H9 (cell line): ENCODE measurements around the gene CST3. TPM values are rescaled to one million over a fixed set of nuclear protein-coding genes. Genes with fewer than 3 reads are reported as not detected.

Experiments used
- DNase-seq: peaks from one replicate; pipeline ENCODE4 v3.0.0-alpha.2; 2017
- H2AFZ ChIP-seq: one replicate; pipeline ENCODE4 v1.6.1; 2013; ENCODE audit warnings: mild to moderate bottlenecking, low read length, control low read depth, moderate library complexity
- H2AK5ac ChIP-seq: 2 replicates; pipeline ENCODE4 v1.6.1; 2013; ENCODE audit warnings: low read length, control low read depth, mixed read lengths; ENCODE audit not compliant: insufficient read length
- H2BK120ac ChIP-seq: one replicate; pipeline ENCODE4 v1.6.1; 2013; ENCODE audit warnings: low read depth, mild to moderate bottlenecking, low read length, control low read depth, inconsistent platforms; ENCODE audit not compliant: poor library complexity, severe bottlenecking
- H2BK12ac ChIP-seq: 2 replicates; pipeline ENCODE4 v1.6.1; 2013; ENCODE audit warnings: low read length, control low read depth, mixed read lengths, low read depth; ENCODE audit not compliant: insufficient read length
- H2BK15ac ChIP-seq: 2 replicates; pipeline ENCODE4 v1.6.1; 2013; ENCODE audit warnings: low read depth, low read length, control low read depth
- H2BK20ac ChIP-seq: one replicate; pipeline ENCODE4 v1.6.1; 2013; ENCODE audit warnings: low read depth, mild to moderate bottlenecking, low read length, control low read depth, inconsistent platforms; ENCODE audit not compliant: poor library complexity, severe bottlenecking
- H2BK5ac ChIP-seq: 2 replicates; pipeline ENCODE4 v1.6.1; 2013; ENCODE audit warnings: low read length, control low read depth, mixed read lengths; ENCODE audit not compliant: insufficient read length
- H3K14ac ChIP-seq: 2 replicates; pipeline ENCODE4 v1.6.1; 2013; ENCODE audit warnings: low read length, control low read depth; ENCODE audit not compliant: insufficient read depth
- H3K18ac ChIP-seq: 2 replicates; pipeline ENCODE4 v1.6.1; 2013; ENCODE audit warnings: low read depth, mild to moderate bottlenecking, mixed read lengths, low read length, control low read depth; ENCODE audit not compliant: insufficient read length
- H3K23ac ChIP-seq: 2 replicates; pipeline ENCODE4 v1.6.1; 2013; ENCODE audit warnings: low read length, control low read depth, mixed read lengths, low read depth; ENCODE audit not compliant: insufficient read length
- H3K23me2 ChIP-seq: 2 replicates; pipeline ENCODE4 v1.6.1; 2013; ENCODE audit warnings: low read depth, mild to moderate bottlenecking, mixed read lengths, low read length, control low read depth; ENCODE audit not compliant: insufficient read length, poor library complexity, severe bottlenecking
- H3K27ac ChIP-seq: 2 replicates; pipeline ENCODE4 v1.5.1; 2013; ENCODE audit warnings: low read length, control low read depth, mixed read lengths, low read depth; ENCODE audit not compliant: insufficient read length
- H3K27me3 ChIP-seq: 2 replicates; pipeline ENCODE4 v1.6.1; 2013; ENCODE audit warnings: low read length, control low read depth, inconsistent platforms; ENCODE audit not compliant: insufficient read depth
- H3K4ac ChIP-seq: 2 replicates; pipeline ENCODE4 v1.6.1; 2013; ENCODE audit warnings: low read depth, mild to moderate bottlenecking, control low read depth, inconsistent platforms, low read length, moderate library complexity
- H3K4me1 ChIP-seq: 2 replicates; pipeline ENCODE4 v1.6.1; 2013; ENCODE audit warnings: low read length, control low read depth, inconsistent platforms; ENCODE audit not compliant: insufficient read depth
- H3K4me2 ChIP-seq: 2 replicates; pipeline ENCODE4 v1.6.1; 2013; ENCODE audit warnings: low read length, control low read depth, mixed read lengths; ENCODE audit not compliant: insufficient read length, insufficient read depth
- H3K56ac ChIP-seq: 2 replicates; pipeline ENCODE4 v1.6.1; 2013; ENCODE audit warnings: low read depth, mild to moderate bottlenecking, mixed read lengths, low read length, control low read depth; ENCODE audit not compliant: insufficient read length
- H3K79me1 ChIP-seq: 2 replicates; pipeline ENCODE4 v1.6.1; 2013; ENCODE audit warnings: low read depth, mild to moderate bottlenecking, moderate library complexity, low read length, control low read depth, inconsistent platforms; ENCODE audit not compliant: insufficient read depth, poor library complexity, severe bottlenecking
- H3K79me2 ChIP-seq: 2 replicates; pipeline ENCODE4 v1.6.1; 2013; ENCODE audit warnings: low read length, control low read depth, inconsistent platforms; ENCODE audit not compliant: insufficient read depth
- H3K9ac ChIP-seq: 2 replicates; pipeline ENCODE4 v1.6.1; 2013; ENCODE audit warnings: low read length, control low read depth, mixed read lengths; ENCODE audit not compliant: insufficient read length; ENCODE audit errors: extremely low read depth
- H3K9me3 ChIP-seq: one replicate; pipeline ENCODE4 v1.6.1; 2013; ENCODE audit warnings: low read depth, low read length, inconsistent platforms; ENCODE audit not compliant: control insufficient read depth
- H3T11ph ChIP-seq: one replicate; pipeline ENCODE4 v1.6.1; 2013; ENCODE audit warnings: mild to moderate bottlenecking, low read length, control low read depth, inconsistent platforms
- H4K20me1 ChIP-seq: one replicate; pipeline ENCODE4 v1.6.1; 2013; ENCODE audit not compliant: control insufficient read depth, insufficient read length, insufficient read depth
- H4K5ac ChIP-seq: 2 replicates; pipeline ENCODE4 v1.6.1; 2013; ENCODE audit warnings: low read depth, mild to moderate bottlenecking, mixed read lengths, low read length, control low read depth; ENCODE audit not compliant: insufficient read length
- H4K8ac ChIP-seq: replicated peaks from 2 replicates; pipeline ENCODE4 v1.6.1; 2013; ENCODE audit warnings: low read length, control low read depth, mixed read lengths, low read depth; ENCODE audit not compliant: insufficient read length
- H4K91ac ChIP-seq: 2 replicates; pipeline ENCODE4 v1.6.1; 2013; ENCODE audit warnings: low read depth, mild to moderate bottlenecking, moderate library complexity, mixed read lengths, low read length, control low read depth; ENCODE audit not compliant: insufficient read length
- H3K27ac Mint-ChIP-seq, 3 experiments: 2 replicates in 2 of 3; 3 replicates in 1 of 3; pipeline ENCODE4 v1.8.0; 2020 to 2021; ENCODE audit warnings: mixed read lengths in 3 of 3, mild to moderate bottlenecking in 1 of 3, moderate library complexity in 1 of 3
- H3K27me3 Mint-ChIP-seq: 2 replicates; pipeline ENCODE4 v1.8.0; 2021; ENCODE audit warnings: low read depth, mild to moderate bottlenecking, moderate library complexity, mixed read lengths
- H3K36me3 Mint-ChIP-seq, 3 experiments: 2 replicates in 2 of 3; 3 replicates in 1 of 3; pipeline ENCODE4 v1.8.0; 2020 to 2021; ENCODE audit warnings: low read depth in 3 of 3, mixed read lengths in 3 of 3; ENCODE audit not compliant: insufficient read depth in 1 of 3
- H3K4me1 Mint-ChIP-seq, 2 experiments: 2 replicates each; pipeline ENCODE4 v1.8.0; 2020; ENCODE audit warnings: mixed read lengths in 2 of 2
- H3K4me3 Mint-ChIP-seq, 2 experiments: 2 replicates in 1 of 2; 3 replicates in 1 of 2; pipeline ENCODE4 v1.8.0; 2020 to 2021; ENCODE audit warnings: mild to moderate bottlenecking in 2 of 2, mixed read lengths in 2 of 2, moderate library complexity in 1 of 2
- H3K9me3 Mint-ChIP-seq, 2 experiments: 2 replicates in 1 of 2; 3 replicates in 1 of 2; pipeline ENCODE4 v1.8.0; 2020; ENCODE audit warnings: mild to moderate bottlenecking in 2 of 2, mixed read lengths in 2 of 2, moderate library complexity in 1 of 2
- CTCF ChIP-seq: fragments of 200-600 bp; sonication (generic); conservative IDR thresholded peaks from 3 replicates; pipeline ENCODE4 v1.8.0; 2021; ENCODE audit warnings: antibody characterized with exemption, mild to moderate bottlenecking
- WGBS: extraction: QIAGEN DNeasy Blood & Tissue Kit; methylation state at CpG from one replicate; pipeline ENCODE4 v1.1.7; 2013; ENCODE audit warnings: missing lambda C conversion rate, low lambda C conversion rate, mixed read lengths; ENCODE audit not compliant: insufficient read length; ENCODE audit errors: extremely low coverage; 5-methylcytosine and 5-hydroxymethylcytosine counted together
- total RNA-seq: library from RNA; stranded (reverse); gene quantifications from 2 replicates; pipeline ENCODE4 v1.2.1, GENCODE V29; 2021

The CST3 gene
- total RNA-seq, 1 experiment from 2014 or later = 77.2 TPM

GRCh38 chr20:23601715-23602114, 36.0 kb downstream of the CST3 start:
- no peaks in the 10 kb centered on the region for H3K79me2 ChIP-seq
- H3K14ac ChIP-seq = no peak overlapping the region
- no CpG with 5 or more reads among the region's 4 CpGs for WGBS
- H3K23me2 ChIP-seq = no peaks in the 10 kb centered on the region
- no peaks in the 10 kb centered on the region for H4K20me1 ChIP-seq
- H3K9ac ChIP-seq = no peak overlapping the region
- no peak overlapping the region for H2BK20ac ChIP-seq
- H4K8ac ChIP-seq = no peak overlapping the region
- H2BK15ac ChIP-seq = no peak overlapping the region
- no peak overlapping the region for H3K56ac ChIP-seq
- no peaks in the 10 kb centered on the region for H3K36me3 Mint-ChIP-seq
- H3K27me3 ChIP-seq = no peaks in the 10 kb centered on the region
- H3K27me3 Mint-ChIP-seq = peaks cover 14% of the 10 kb centered on the region
- H3K4me3 Mint-ChIP-seq = no peak overlapping the region
- H3K4me1 ChIP-seq = no peaks in the 10 kb centered on the region
- H2BK120ac ChIP-seq = no peak overlapping the region
- H3K4ac ChIP-seq = no peak overlapping the region
- H3K9me3 ChIP-seq = no peaks in the 10 kb centered on the region
- TF ChIP-seq CTCF = no peak
- no peak overlapping the region for H3T11ph ChIP-seq
- no peak overlapping the region for H3K27ac ChIP-seq
- H2AFZ ChIP-seq = no peak overlapping the region
- H2BK5ac ChIP-seq = no peak overlapping the region
- no peak for DNase-seq
- no peak overlapping the region for H2AK5ac ChIP-seq
- no peaks in the 10 kb centered on the region for H3K9me3 Mint-ChIP-seq
- H4K5ac ChIP-seq = no peak overlapping the region
- H3K4me1 Mint-ChIP-seq = peaks cover 3 to 22% of the 10 kb centered on the region in 2 experiments; a peak in 3 of 4 replicates
- H3K79me1 ChIP-seq = no peaks in the 10 kb centered on the region
- no peak overlapping the region for H3K4me2 ChIP-seq
- H3K23ac ChIP-seq = no peak overlapping the region
- no peak overlapping the region for H4K91ac ChIP-seq
- no peak overlapping the region for H3K27ac Mint-ChIP-seq
- no peak overlapping the region for H3K18ac ChIP-seq
- no peak overlapping the region for H2BK12ac ChIP-seq
